HUES64 (cell line): ENCODE data around the gene STRN.
A peak's percentile ranks its signal among the peaks of the same experiment; 100 is the strongest.
"Not testable (repeated sequence)": the region's sequence is repeated elsewhere in the genome, so short reads cannot be mapped to it uniquely, and the experiment has no call there.

ENCODE experiments used
- H3K27ac ChIP-seq: 2 replicates; pipeline ENCODE4 v1.7.0; 2013; ENCODE audit warnings: low read depth, low read length, inconsistent platforms
- H3K27me3 ChIP-seq: 2 replicates; pipeline ENCODE4 v1.6.1; 2013; ENCODE audit warnings: mild to moderate bottlenecking, low read length; ENCODE audit not compliant: insufficient read depth
- H3K36me3 ChIP-seq: 2 replicates; pipeline ENCODE4 v1.6.1; 2013; ENCODE audit warnings: mild to moderate bottlenecking, low read length; ENCODE audit not compliant: insufficient read depth
- H3K4me1 ChIP-seq: 2 replicates; pipeline ENCODE4 v1.6.1; 2013; ENCODE audit warnings: mild to moderate bottlenecking, low read length, moderate library complexity; ENCODE audit not compliant: insufficient read depth
- H3K4me3 ChIP-seq: 2 replicates; pipeline ENCODE4 v1.5.1; 2013; ENCODE audit warnings: mild to moderate bottlenecking, low read length, moderate library complexity
- H3K9ac ChIP-seq: 2 replicates; pipeline ENCODE4 v1.6.1; 2013; ENCODE audit warnings: mild to moderate bottlenecking, low read depth, low read length
- H3K9me3 ChIP-seq: 2 replicates; pipeline ENCODE4 v1.6.1; 2013; ENCODE audit warnings: low read depth, low read length; ENCODE audit not compliant: insufficient read depth
- WGBS: fragments of 150-250, 120-280 bp; methylation state at CpG from one replicate; pipeline ENCODE4 v1.1.7; 2013; ENCODE audit warnings: missing lambda C conversion rate; 5-methylcytosine and 5-hydroxymethylcytosine counted together

Gene STRN

DNA sequence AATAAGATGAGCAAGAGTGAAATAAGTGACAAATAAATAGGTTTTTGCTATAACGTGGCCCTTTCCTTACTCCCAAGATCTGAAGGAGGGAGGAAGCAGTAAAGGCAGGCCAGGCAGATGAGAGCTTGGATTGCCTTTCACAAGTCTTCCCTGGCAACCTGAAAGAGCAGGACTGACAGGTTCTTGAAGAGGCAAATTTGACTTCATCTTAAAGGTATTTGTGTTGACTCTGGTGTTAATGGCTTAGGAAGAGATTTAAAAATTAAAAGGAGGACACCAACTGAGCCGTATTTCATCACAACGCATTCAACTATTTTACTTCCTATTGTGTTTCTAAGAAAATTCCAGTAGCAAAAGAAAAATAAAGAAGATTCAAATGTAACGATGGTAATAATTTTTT is 3.2 kb downstream of the STRN start:
- H3K4me1 ChIP-seq, result peaks cover 42% of the 10 kb centered on the region
- no peak overlapping the region for H3K4me3 ChIP-seq
- peak overlapping the region; percentile 78; the same call in 1 of the 2 replicates for H3K27ac ChIP-seq
- WGBS, result 18% methylated on average over 1 of the region's 4 CpGs
- H3K9ac ChIP-seq, result peak overlapping the region; percentile 18; the same call in 1 of the 2 replicates
- H3K9me3 ChIP-seq, result no peaks in the 10 kb centered on the region
- H3K36me3 ChIP-seq, result no peaks in the 10 kb centered on the region
- H3K27me3 ChIP-seq, result peaks cover 4% of the 10 kb centered on the region; the same call in 1 of the 2 replicates

- peaks cover 43% of the 10 kb centered on the region for H3K4me1 ChIP-seq
- H3K9me3 ChIP-seq, result no peaks in the 10 kb centered on the region
- no peak overlapping the region for H3K4me3 ChIP-seq
- H3K36me3 ChIP-seq, result no peaks in the 10 kb centered on the region
- 0 out of 2 replicates have a peak overlapping the region, but pooled peaks have one; percentile 5 for H3K27ac ChIP-seq
- H3K27me3 ChIP-seq, result no peaks in the 10 kb centered on the region
- 94% methylated on average over 5 of the region's 5 CpGs for WGBS
- no peak overlapping the region for H3K9ac ChIP-seq
Measured at GRCh38 chr2:36960773-36961172, 5.6 kb downstream of the STRN start.

- Histone ChIP-seq H3K4me1 (peaks cover 49% of the 10 kb centered on the region), H3K36me3 (no peaks in the 10 kb centered on the region), H3K27me3 (no peaks in the 10 kb centered on the region), H3K27ac (no peak overlapping the region), H3K9ac (no peak overlapping the region), H3K4me3 (no peak overlapping the region), H3K9me3 (no peaks in the 10 kb centered on the region)
- WGBS, result 86% methylated on average over 2 of the region's 2 CpGs
Measured at GRCh38 chr2:36960005-36960675, 6.2 kb downstream of the STRN start.

GRCh38 chr2:36954977-36955607 is 11.2 kb downstream of the STRN start:
- WGBS, result 91% methylated on average over 5 of the region's 6 CpGs
- H3K27ac ChIP-seq, result no peak overlapping the region
- peaks cover 50% of the 10 kb centered on the region for H3K4me1 ChIP-seq
- H3K9me3 ChIP-seq, result no peaks in the 10 kb centered on the region
- no peak overlapping the region for H3K4me3 ChIP-seq
- H3K9ac ChIP-seq, result no peak overlapping the region
- no peaks in the 10 kb centered on the region for H3K36me3 ChIP-seq
- H3K27me3 ChIP-seq, result no peaks in the 10 kb centered on the region

DNA sequence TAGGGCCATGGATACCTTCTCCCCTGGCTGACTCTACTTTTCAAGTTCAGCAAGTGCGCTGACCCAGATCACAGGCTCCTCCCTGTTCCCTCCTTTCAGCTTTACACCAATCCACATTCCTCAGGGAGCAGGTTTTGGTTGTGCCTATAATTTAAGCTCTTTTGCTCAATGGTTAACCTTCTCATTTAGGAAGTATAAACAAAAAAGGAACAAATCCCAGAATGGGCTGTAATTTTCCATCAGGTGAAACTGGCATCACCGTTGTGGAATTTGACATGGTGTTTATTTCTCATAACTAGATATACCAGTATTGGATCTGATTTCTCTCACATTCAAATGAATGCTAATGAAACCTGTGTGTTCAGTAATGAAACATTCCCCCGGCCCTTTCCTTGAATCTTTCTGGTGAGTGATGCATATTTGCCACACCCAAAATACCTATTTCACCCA is 13.6 kb downstream of the STRN start:
- WGBS, result 84% methylated on average over 2 of the region's 3 CpGs
- H3K36me3 ChIP-seq, result no peaks in the 10 kb centered on the region
- H3K9ac ChIP-seq, result no peak overlapping the region
- no peaks in the 10 kb centered on the region for H3K9me3 ChIP-seq
- peaks cover 50% of the 10 kb centered on the region for H3K4me1 ChIP-seq
- H3K27me3 ChIP-seq, result no peaks in the 10 kb centered on the region
- H3K4me3 ChIP-seq, result no peak overlapping the region
- no peak overlapping the region for H3K27ac ChIP-seq

- no peak overlapping the region for H3K27ac ChIP-seq
Measured at GRCh38 chr2:36951574-36951973, 14.8 kb downstream of the STRN start.

DNA sequence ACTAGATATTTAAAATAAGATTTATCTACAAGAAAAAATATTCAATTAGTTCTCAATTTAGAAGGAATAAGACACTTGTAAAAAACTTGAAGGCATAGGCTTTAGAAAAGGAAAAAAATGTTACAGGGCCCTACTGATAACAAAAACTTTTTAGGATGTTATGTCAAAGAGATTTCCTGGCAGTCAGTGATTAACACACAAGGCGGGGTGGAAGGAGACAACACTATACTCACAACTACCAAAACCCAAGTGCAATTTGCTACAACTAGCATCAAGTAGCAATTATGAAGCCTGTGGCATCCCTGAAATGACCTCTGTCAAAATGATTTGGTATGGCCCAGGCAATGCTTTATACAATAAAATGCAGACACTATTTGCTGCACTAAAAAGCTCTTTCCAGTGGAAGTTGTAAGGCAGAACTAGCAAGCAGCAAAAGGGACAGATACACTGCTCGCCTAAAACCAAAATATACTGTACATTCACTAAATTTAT is 15.3 kb downstream of the STRN start:
- Histone ChIP-seq H3K4me3 (no peak overlapping the region), H3K36me3 (no peaks in the 10 kb centered on the region), H3K27ac (no peak overlapping the region), H3K9ac (no peak overlapping the region), H3K9me3 (no peaks in the 10 kb centered on the region), H3K4me1 (peaks cover 41% of the 10 kb centered on the region), H3K27me3 (no peaks in the 10 kb centered on the region)
- WGBS, result 85% methylated on average over 2 of the region's 2 CpGs

More at GRCh38 chr2:36951574-36951973, 14.8 kb downstream of the STRN start:
- 79% methylated on average over 7 of the region's 7 CpGs for WGBS
- no peaks in the 10 kb centered on the region for H3K27me3 ChIP-seq
- no peak overlapping the region for H3K4me3 ChIP-seq
- peaks cover 44% of the 10 kb centered on the region for H3K4me1 ChIP-seq
- H3K36me3 ChIP-seq, result no peaks in the 10 kb centered on the region
- peak overlapping the region; percentile 11; the same call in 1 of the 2 replicates for H3K9ac ChIP-seq
- no peaks in the 10 kb centered on the region for H3K9me3 ChIP-seq

- H3K4me3 ChIP-seq, result no peak overlapping the region
- H3K36me3 ChIP-seq, result no peaks in the 10 kb centered on the region
- peaks cover 29% of the 10 kb centered on the region for H3K4me1 ChIP-seq
- H3K27ac ChIP-seq, result no peak overlapping the region
- WGBS, result 76% methylated on average over 1 of the region's 1 CpG
- no peaks in the 10 kb centered on the region for H3K9me3 ChIP-seq
- H3K9ac ChIP-seq, result no peak overlapping the region
- H3K27me3 ChIP-seq, result no peaks in the 10 kb centered on the region
Measured at GRCh38 chr2:36949845-36950244, 16.5 kb downstream of the STRN start.

GRCh38 chr2:36945240-36945639 is 21.1 kb downstream of the STRN start:
- not testable (repeated sequence) for H3K4me3 ChIP-seq, H3K27me3 ChIP-seq, H3K9ac ChIP-seq, H3K36me3 ChIP-seq, H3K27ac ChIP-seq, H3K4me1 ChIP-seq, H3K9me3 ChIP-seq
- 93% methylated on average over 10 of the region's 10 CpGs for WGBS

DNA sequence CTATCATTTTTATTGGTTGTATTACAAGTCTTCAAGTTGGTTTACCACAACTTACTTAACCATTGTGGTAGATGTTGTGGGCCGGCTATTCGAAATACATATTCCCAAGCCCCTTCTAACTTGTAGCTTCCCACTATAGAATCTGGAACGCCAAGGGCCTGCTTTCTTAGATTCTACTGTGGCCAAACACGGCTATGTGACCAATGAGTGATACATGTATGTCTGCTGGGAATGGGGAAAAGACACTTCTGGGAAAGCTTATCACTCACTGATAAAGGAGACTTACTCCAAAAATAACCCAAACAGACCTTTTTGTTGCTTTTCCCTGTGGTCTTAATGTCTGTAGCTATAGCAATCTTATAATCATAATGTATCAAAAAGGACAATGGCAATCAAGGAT is 24.5 kb downstream of the STRN start:
- WGBS, result 96% methylated on average over 2 of the region's 4 CpGs
- Histone ChIP-seq H3K4me3 (no peak overlapping the region), H3K36me3 (no peaks in the 10 kb centered on the region), H3K27me3 (no peaks in the 10 kb centered on the region), H3K4me1 (no peaks in the 10 kb centered on the region), H3K27ac (no peak overlapping the region), H3K9ac (no peak overlapping the region), H3K9me3 (no peaks in the 10 kb centered on the region)

GRCh38 chr2:36936526-36936925 is 29.8 kb downstream of the STRN start:
- H3K9me3 ChIP-seq, H3K4me1 ChIP-seq, H3K36me3 ChIP-seq, H3K9ac ChIP-seq, H3K27ac ChIP-seq, H3K4me3 ChIP-seq, H3K27me3 ChIP-seq: not testable (repeated sequence)
